ENCODE data around the gene ATG5.
"Not testable (repeated sequence)": the region's sequence is repeated elsewhere in the genome, so short reads cannot be mapped to it uniquely, and the experiment has no call there.

ATG5 gene

DNA sequence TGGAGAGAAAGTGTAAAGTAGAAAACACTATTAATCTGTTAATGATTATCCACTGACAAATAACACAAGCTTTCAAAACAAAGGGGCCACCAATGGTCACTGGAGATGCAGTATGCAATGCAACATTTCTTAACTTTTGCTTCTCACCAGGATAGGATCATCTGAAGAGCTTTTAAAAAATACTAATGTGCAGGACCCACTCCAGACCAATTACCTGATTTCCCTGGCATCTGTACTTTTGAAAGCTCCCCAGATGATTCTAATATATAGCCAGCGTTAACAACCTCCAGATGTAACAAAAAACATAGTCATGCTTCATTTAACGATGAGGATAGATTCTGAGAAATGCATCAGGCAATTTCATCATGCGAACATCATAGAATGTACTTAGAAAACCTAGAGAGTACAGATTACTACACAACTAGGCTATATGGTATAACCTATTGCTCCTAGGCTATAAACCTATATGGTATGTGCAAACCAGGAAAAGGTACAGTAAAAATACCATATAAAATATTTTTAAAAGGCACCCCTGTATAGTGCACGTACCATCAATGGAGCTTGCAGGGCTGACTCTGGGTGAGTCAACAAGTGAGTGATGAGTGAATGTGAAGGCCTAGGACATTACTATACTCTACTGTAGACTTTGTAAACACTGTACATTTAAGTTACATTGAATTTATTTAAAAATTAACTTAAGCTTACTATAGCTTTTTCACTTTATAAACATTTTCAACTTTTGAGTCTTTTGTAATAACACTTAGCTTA is 69.2 kb downstream of the ATG5 start:
- DNase-seq, result no peak

- DNase-seq, result no peak
Observed at GRCh38 chr6:106255306-106255705, 70.3 kb downstream of the ATG5 start.

DNA sequence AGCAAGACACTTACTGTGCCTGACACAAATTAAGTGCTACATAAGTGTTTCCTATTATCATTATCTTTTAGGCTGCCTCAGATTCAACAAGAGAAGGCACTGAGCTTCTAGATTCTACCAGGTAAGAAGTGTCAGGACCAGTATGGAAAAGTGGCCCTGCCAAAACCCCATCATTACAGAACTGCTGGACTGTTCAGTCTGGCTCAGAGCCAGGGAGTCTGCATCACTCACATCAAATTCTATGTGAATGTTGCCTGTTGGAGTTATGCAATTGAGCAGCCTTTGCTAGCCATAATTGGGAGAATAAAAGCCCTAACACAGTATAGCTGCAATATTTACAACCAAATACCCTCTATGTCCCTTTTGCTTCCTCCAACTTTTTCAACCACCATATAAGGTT is 70.9 kb downstream of the ATG5 start:
- no peak for DNase-seq

DNA sequence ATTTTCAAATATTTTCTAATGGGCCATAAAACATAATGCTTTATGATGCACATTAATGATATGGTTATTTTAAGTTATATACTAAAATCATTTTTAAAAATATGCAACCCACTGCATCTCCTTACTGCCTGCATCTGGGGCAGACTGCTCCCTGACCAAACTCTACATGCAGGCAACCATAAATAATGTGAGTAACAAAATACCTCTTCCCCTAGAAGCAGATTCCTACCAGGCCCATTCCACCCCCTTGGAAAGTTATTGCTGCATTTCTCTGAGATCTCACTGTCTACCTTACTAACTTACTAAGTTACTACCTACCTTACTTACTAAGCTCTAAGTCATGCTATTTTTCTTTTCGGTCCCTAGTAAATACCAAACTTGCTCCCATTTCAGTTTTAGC is 71.8 kb downstream of the ATG5 start:
- no peak for DNase-seq

DNA sequence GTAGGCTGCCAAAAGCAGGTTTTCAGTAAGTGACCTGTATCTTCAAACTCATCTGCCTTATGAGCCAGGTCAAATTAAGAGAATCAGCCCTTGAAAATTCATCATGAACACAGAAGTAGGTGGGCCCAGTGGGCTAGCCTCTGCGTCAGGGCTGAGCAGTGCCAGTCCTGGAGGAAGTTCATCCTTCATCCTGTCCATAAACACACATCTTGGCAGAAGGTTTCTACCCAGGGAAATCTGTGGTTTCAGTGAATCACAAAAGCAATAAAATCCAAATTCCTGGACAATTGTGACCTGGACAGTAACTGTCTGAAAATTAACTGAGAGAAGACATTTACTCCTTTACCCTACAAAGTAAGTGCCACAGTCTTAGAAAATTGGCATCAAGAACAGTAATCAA is 72.4 kb downstream of the ATG5 start:
- no peak for DNase-seq

DNA sequence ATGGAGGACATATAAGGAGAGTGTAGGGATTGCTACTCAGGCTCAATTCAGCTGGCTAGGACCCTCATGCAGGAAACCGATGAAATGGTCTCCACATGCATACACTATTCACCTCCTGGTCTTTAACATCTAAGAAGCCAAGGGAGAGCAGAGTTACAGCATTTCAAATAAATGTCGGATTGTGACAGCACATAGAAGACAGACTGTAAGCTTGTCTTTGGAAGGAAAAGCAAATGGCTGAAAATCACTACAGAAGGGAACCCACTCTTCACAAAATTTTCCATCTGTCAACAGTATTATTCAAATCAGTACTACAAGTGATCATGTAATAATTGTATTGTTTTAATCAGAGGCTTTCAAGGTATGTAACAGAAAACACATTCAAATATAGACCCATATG is 72.9 kb downstream of the ATG5 start:
- no peak for DNase-seq

DNA sequence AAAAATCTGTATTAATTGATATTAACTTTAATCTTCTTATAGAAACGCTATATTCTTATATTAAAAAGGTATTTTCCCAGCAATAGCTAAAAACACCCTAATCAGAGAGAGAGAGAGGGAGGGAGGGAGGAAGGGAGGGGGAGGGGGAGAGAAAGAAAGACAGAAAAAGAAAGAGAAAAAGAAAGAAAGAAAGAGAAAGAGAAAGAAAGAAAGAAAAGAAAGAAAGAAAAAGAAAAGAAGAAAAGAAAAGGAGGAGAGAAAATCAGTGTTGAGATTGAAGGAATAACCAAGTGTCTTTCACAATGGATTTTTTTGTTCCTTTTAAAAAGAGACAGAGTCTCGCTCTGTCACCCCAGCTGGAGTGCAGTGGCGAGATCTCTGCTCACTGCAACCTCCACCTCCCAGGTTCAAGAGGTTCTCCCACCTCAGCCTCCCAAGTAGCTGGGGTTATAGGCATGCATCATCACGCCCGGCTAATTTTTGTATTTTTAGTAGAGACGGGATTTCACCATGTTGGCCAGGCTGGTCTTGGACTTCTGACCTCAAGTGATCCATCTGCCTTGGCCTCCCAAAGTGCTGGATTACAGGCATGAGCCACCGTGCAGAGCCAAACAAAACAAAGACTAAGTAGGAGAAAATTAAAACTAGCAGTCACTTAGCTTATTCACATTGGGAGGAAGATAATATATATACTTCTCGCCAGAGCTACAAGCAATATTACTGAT is 73.9 kb downstream of the ATG5 start:
- not testable (repeated sequence) for DNase-seq

GRCh38 chr6:106250953-106251352 is 74.6 kb downstream of the ATG5 start:
- no peak for DNase-seq

DNA sequence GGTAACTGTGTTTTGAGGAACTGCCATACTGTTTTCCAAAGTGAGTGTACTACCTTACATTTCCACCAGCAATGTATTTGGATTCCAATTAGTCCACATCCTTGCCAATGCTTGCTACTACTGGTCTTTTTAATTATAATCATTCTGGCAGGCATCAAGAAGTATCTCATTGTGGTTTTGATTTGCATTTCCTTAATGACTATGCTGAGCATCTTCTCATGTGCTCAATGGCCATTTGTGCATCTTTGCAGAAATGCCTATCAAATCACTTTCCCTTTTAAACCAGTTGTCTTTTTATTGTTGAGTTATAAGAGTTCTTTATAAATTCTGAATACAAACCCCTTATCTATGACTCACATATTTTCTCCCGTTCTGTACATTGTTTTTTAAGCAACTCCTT is 75.9 kb downstream of the ATG5 start:
- DNase-seq, result no peak

GRCh38 chr6:106247733-106248132 is 77.8 kb downstream of the ATG5 start:
- no peak for DNase-seq

DNA sequence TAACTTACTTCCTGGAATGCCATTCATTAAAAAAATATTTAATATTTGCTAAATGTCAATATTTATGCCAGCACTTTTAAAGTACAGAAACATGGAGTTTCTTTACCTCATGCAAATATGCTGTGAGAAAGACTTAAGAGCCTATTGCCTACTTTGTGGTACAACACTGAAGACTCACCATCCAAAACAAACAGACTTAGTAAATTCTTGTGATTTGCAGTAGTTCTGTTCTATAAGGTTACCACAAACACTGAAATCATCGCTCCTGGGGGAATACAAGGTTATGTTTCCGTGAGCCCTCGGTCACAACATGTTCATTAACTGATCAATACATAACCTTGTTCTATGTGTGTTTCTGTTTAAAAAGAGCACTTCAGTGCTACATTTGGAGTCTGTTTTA is 78.3 kb downstream of the ATG5 start:
- DNase-seq, result no peak

- no peak for DNase-seq
Observed at GRCh38 chr6:106244931-106245330, 80.6 kb downstream of the ATG5 start.

DNA sequence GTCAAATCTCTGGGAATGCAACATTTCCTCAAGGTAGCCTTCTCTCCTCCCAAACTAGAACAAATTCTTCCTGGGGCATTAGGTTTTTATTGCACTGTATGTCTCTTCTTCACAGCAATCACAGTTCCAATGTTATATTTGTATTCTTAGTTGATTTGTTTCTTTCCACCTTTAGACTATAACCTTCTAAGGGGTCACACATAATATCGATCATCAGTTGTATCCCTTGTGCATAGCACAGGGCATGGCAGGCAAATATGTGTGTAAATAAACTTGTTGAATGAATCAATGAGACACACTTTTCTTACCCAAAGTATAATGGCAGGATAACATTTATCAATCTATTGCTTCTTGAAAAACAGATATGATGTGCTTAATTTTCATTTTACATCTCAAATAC is 81.0 kb downstream of the ATG5 start:
- DNase-seq, result no peak

- no peak for DNase-seq
Observed at GRCh38 chr6:106243261-106243660, 82.3 kb downstream of the ATG5 start.

DNA sequence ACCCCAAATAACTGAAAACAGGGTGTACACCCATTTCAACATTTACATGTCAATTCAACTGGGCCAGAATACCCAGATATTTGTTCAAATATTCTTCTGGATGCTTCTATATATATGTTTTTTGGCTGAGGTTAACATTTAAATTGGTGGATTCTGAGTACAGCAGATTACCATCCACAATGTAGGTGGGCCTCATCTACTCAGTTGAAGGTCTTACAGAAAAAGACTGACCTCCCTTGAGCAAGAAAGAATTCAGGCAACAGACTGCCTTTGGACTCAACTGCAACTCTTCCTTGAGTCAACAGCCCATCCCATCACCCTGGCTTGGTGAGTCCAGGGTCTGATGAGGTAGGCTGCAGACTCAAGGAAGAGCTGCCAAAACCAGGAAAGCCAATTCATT is 84.1 kb downstream of the ATG5 start:
- DNase-seq, result no peak

DNA sequence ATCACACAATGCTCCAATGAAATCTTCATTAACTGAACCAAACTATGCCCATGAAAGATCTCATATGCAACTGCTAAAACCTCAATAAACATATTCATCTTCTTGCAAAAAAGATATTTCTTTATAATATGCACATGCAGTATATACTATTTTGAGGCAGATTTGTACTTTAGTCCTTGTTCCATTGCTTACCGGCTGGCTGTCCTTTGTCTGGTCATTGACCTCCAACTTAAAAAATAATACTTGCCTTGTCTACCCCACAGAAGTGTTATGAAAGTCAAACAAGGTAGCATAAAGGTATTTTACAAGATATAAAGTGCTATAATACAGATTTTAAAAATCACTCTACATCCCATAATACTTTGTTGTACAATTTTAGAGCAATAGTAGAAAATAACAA is 88.3 kb downstream of the ATG5 start:
- DNase-seq, result no peak

GRCh38 chr6:106229876-106230445 is 95.6 kb downstream of the ATG5 start:
- DNase-seq, result not testable (repeated sequence)

GRCh38 chr6:106227612-106228507 is 97.7 kb downstream of the ATG5 start:
- DNase-seq, result no peak

DNA sequence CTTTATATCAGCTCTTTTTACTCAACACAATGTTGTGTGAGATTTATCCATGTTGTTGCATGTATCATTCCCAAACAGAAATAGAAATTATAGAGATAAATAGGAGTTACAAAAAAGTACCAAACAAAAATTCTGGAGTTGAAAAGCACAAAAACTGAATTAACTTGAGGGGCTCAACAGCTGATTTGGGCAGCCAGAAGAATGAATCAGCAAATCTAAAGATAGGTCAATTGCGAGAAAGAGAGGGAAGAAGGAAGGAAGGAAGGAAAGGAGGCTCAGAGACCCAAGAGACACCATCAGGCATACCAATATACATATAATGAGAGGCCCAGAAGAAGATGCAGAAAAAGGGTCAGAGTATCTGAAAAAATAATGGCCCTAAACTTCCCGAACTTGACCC is 98.9 kb downstream of the ATG5 start:
- DNase-seq, result no peak

DNA sequence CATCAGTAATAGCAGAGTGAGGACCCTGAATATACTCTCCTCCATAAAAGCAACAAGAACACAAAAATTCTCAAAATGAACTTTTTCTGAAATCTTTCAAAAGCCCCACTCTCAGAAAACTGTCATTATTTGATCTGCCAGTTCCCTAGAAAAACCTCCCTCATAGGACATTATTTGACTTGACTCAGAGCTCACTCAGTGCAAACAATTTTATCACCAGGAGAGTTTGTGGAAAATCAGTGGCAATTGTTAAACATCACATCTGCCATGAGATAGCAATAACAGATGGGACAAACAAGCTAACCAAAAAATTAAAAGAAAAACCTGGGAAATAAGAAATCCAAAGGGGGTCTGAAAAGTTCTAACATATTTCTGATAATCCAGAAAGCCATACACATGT is 100.0 kb downstream of the ATG5 start:
- no peak for DNase-seq

GRCh38 chr6:106223300-106223930 is 102.1 kb downstream of the ATG5 start:
- DNase-seq, result peak; percentile 90

DNA sequence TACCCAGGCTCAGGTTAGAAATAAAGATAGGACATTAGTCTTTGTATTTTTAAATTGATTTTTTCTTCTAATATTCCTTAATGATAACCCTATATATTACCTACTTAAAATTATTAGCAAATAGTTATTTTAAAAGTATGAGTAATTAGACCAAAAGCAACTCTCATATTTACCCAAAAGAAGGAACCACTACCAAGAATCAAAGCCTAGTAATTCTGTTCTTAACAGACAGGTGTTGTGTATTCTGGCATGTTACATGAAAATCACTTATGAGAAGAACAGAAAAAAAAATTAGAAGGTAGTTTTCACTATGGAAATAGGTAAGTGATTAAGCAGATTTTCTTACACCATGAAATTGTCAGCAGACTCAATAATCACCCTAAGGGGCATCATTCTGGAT is 105.1 kb downstream of the ATG5 start:
- DNase-seq, result no peak

GRCh38 chr6:106216527-106216926 is 109.0 kb downstream of the ATG5 start:
- peak; percentile 36 for DNase-seq
